ENCODE results near the gene SLC4A8. TPM values are rescaled to one million over a fixed set of nuclear protein-coding genes. Genes with fewer than 3 reads are reported as not detected.
A peak's percentile ranks its signal among the peaks of the same experiment; 100 is the strongest.

The SLC4A8 gene
- total RNA-seq, 2 donors from 2014 or later, result 0.50 to 10.5 TPM

DNA sequence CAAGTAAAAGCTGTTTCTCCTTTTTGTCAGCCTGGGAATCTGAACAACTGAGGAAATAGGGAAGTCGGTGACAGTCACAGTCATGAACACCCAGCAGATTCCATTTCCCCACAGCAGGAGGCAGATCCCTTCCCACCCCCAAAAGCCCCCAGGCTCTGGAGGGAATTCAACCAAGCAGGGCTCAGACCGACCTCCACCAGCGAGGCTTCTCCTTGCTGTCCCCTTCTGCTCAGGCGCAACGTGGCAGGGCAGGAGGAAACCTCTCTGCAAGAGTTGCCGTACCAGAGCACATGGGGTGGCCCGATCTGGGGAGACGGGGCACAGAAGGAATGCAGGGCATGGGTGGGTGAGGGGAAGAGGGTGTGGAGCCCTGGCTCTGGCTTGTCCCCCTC, 33.7 kb upstream of the SLC4A8 start:
- TF ChIP-seq POLR2A (IDR thresholded peaks at IDR 0.05) (no peak), CTCF (IDR thresholded peaks at IDR 0.05) (no peak), POLR2AphosphoS5 (IDR thresholded peaks at IDR 0.05) (no peak)
- H3K27me3 ChIP-seq (replicated peaks; ENCODE audit: insufficient read depth), result no peaks in the 10 kb centered on the region
- 27% methylated on average over 8 of the region's 8 CpGs for whole genome bisulfite sequencing
- no peaks in the 10 kb centered on the region for H3K9me3 ChIP-seq
- no peaks in the 10 kb centered on the region for H3K36me3 ChIP-seq
- H3K4me1 ChIP-seq (replicated peaks), result no peaks in the 10 kb centered on the region
- intact Hi-C loops (cut with DNase I), result no loop called here
- H3K4me3 ChIP-seq, result peak overlapping the region; percentile 44 to 48
- DNase-seq (ENCODE audit: low spot score), result no peak
- no peak overlapping the region for H3K27ac ChIP-seq

GRCh38 chr12:51391283-51392123, 33.1 kb upstream of the SLC4A8 start, which contains the start of gene GALNT6:
Gene GALNT6 (minus strand): TSS chr12:51391406. CDS start chr12:51379781, 11,625 bp downstream.
- no peaks in the 10 kb centered on the region for H3K4me1 ChIP-seq (replicated peaks)

DNA sequence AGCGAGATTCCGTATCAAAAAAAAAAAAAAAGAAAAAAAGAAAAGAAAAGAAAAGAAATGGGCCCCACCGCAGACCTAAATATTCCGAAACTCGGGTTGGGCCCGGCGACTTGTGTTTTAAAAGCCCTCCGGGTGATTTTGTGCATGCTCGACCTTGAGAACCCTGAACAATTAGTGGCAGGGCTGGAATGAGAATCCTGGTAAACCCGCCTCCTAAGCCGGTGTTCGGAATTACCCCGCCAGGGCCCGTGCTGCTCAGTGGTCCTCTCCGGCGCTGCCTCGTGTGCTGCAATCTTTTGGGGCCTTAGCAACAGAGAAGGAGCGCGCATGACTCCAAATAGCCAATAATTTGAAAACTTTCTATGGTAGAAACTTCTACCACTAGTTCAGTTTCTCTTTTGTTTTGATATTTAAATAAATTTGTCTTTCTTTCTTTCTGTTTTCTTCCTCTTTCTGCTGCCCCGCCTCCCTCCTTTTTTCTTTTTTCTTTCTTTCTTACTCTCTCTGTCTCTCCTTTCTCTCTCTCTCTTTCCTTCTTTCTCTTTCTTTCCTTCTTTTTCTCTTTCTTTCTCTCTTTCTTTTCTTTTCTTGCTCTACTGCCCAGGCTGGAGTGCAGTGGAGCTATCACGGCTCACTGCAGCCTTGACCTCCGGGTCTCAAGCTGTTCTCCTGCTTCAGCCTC, 31.9 kb upstream of the SLC4A8 start:
- 91% methylated on average over 22 of the region's 22 CpGs for WGBS
- intact Hi-C loops (cut with DNase I), result no loop called here
- DNase-seq (ENCODE audit: low spot score), result no peak
- Histone ChIP-seq H3K27me3 (replicated peaks; ENCODE audit: insufficient read depth) (no peaks in the 10 kb centered on the region), H3K36me3 (no peaks in the 10 kb centered on the region), H3K4me1 (replicated peaks) (no peaks in the 10 kb centered on the region), H3K4me3 (no peak overlapping the region), H3K27ac (no peak overlapping the region), H3K9me3 (no peaks in the 10 kb centered on the region)
- TF ChIP-seq CTCF (IDR thresholded peaks at IDR 0.05) (no peak), POLR2A (IDR thresholded peaks at IDR 0.05) (no peak), POLR2AphosphoS5 (IDR thresholded peaks at IDR 0.05) (no peak)

More at GRCh38 chr12:51391283-51392123, 33.1 kb upstream of the SLC4A8 start, which contains the start of gene GALNT6:
- no peak within 1 kb of the TSS for H3K27ac ChIP-seq
- H3K27me3 ChIP-seq (replicated peaks; ENCODE audit: insufficient read depth), result no peaks in the 10 kb centered on the region
- intact Hi-C loops (cut with DNase I), result no loop called here
- WGBS, result 2% methylated on average over 47 of the region's 73 CpGs
- H3K36me3 ChIP-seq, result no peaks in the 10 kb centered on the region
- TF ChIP-seq POLR2A (IDR thresholded peaks at IDR 0.05) (peak; percentile 28), POLR2AphosphoS5 (IDR thresholded peaks at IDR 0.05) (no peak)
- no peaks in the 10 kb centered on the region for H3K9me3 ChIP-seq
- H3K4me3 ChIP-seq, result peak within 1 kb of the TSS; percentile 44 to 48
- peak; percentile 29 for DNase-seq (ENCODE audit: low spot score)

GRCh38 chr12:51393676-51394545, 30.7 kb upstream of the SLC4A8 start:
- no peaks in the 10 kb centered on the region for H3K9me3 ChIP-seq
- H3K36me3 ChIP-seq, result no peaks in the 10 kb centered on the region
- H3K4me1 ChIP-seq (replicated peaks), result no peaks in the 10 kb centered on the region
- no peak overlapping the region for H3K4me3 ChIP-seq
- intact Hi-C loops (cut with DNase I), result no loop called here
- WGBS, result 91% methylated on average over 14 of the region's 14 CpGs
- H3K27ac ChIP-seq, result no peak overlapping the region
- no peak for TF ChIP-seq POLR2A (IDR thresholded peaks at IDR 0.05)
- no peak for TF ChIP-seq CTCF (IDR thresholded peaks at IDR 0.05)
- TF ChIP-seq POLR2AphosphoS5 (IDR thresholded peaks at IDR 0.05), result no peak
- DNase-seq (ENCODE audit: low spot score), result no peak
- H3K27me3 ChIP-seq (replicated peaks; ENCODE audit: insufficient read depth), result no peaks in the 10 kb centered on the region
